A673 (cell line): ENCODE measurements around the gene MAPKAPK2.

Experiments used
- CTCF ChIP-seq: fragments of 300-800, 200-600 bp; sonication (generic); conservative IDR thresholded peaks from 2 replicates; pipeline ENCODE4 v1.5.1; 2017; ENCODE audit warnings: low read depth, mild to moderate bottlenecking, antibody characterized with exemption, low read length, moderate library complexity, mixed read lengths
- EZH2 ChIP-seq: fragments of 200-600 bp; sonication (generic); IDR thresholded peaks from 2 replicates; pipeline ENCODE4 v1.6.1; 2017; ENCODE audit warnings: borderline replicate concordance, low read depth, mild to moderate bottlenecking, mixed read lengths, antibody characterized with exemption, low read length; ENCODE audit not compliant: poor library complexity, severe bottlenecking

DNA sequence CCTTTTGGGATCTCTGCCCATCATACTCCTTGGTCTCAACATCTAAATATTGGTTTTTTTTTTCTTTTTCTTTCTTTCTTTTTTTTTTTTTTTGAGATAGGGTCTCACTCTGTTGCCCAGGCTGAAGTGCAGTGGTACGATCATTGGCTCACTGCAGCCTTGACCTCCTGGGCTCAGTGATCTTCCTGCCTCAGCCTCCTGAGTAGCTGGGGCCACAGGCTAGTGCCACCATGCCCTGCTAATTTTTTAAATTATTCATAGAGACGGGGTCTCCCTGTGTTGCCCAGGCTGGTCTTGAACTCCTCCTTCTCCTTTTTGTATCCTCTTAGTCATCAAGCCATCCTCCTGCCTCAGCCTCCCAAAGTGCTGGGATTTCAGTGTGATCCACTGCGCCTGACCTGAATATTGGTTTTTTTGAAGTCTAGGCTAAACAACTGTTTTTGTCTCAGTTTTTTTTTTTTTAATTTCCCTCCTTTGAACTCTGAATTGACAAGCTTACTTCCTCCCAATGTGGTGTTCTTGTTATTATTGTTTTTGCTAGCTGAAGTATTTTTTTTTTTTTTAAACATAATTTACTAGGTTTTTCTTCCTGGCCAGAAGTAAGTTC, 30.9 kb downstream of the MAPKAPK2 start:
- no peak for TF ChIP-seq CTCF
- TF ChIP-seq EZH2: no peak
